H1 (cell line): Measurements from ENCODE around the gene RARB. TPM values are rescaled to one million over a fixed set of nuclear protein-coding genes. Genes with fewer than 3 reads are reported as not detected.

ENCODE experiments used
- ASH2L ChIP-seq: fragments of 200-600, 300-600 bp; sonication (generic); IDR thresholded peaks from one replicate; pipeline ENCODE4 v1.7.1; 2017; ENCODE audit warnings: low read length
- ATF2 ChIP-seq: IDR thresholded peaks from 2 replicates; pipeline ENCODE4 v1.6.1; 2012; ENCODE audit warnings: low read length, inconsistent platforms
- ATF3 ChIP-seq: IDR thresholded peaks from 2 replicates; pipeline ENCODE4 v1.6.1; 2011; ENCODE audit warnings: low read depth, mild to moderate bottlenecking, low read length; ENCODE audit not compliant: insufficient read depth
- CHD1 ChIP-seq: IDR thresholded peaks from 2 replicates; pipeline ENCODE4 v1.6.1; 2012; ENCODE audit warnings: low read depth, low read length, improper control_type of control experiment
- CHD7 ChIP-seq: fragments of 300-600 bp; sonication (generic); IDR thresholded peaks from 2 replicates; pipeline ENCODE4 v1.7.1; 2012; ENCODE audit warnings: low read length, moderate library complexity, mild to moderate bottlenecking, inconsistent platforms; ENCODE audit not compliant: insufficient replicate concordance
- JUN ChIP-seq: IDR thresholded peaks from 2 replicates; pipeline ENCODE4 v1.6.1; 2011; ENCODE audit warnings: low read depth, mild to moderate bottlenecking, improper control_type of control experiment, low read length
- KDM1A ChIP-seq: fragments of 200-600, 300-600 bp; sonication (generic); IDR thresholded peaks from 2 replicates; pipeline ENCODE4 v1.7.1; 2016; ENCODE audit warnings: mild to moderate bottlenecking, low read length, borderline replicate concordance
- POLR2A ChIP-seq, 2 experiments: IDR thresholded peaks; 1 replicate in 1 of 2; 2 replicates in 1 of 2; pipeline ENCODE4 v1.6.1; 2011; ENCODE audit warnings: low read depth in 2 of 2, low read length in 2 of 2, mild to moderate bottlenecking in 2 of 2; ENCODE audit errors: control extremely low read depth in 1 of 2
- SP4 ChIP-seq: IDR thresholded peaks from 2 replicates; pipeline ENCODE4 v1.6.1; 2012; ENCODE audit warnings: low read length, inconsistent platforms
- TAF7 ChIP-seq: optimal IDR thresholded peaks from 2 replicates; pipeline ENCODE3; 2011; ENCODE audit warnings: low read depth, mild to moderate bottlenecking, inconsistent platforms, low read length, moderate library complexity, borderline replicate concordance
- polyA plus RNA-seq, 7 experiments: library from polyadenylated mRNA; depleted of rRNA in 3 of 7; stranded (reverse) in 5 of 7; unstranded in 2 of 7; fragments of >200 nt in 5 of 7; fragments of 200-250 nt in 2 of 7; gene quantifications; 1 replicate in 5 of 7; 2 replicates in 1 of 7; 4 replicates in 1 of 7; pipeline versions ENCODE4 v1.2.1 to v1.2.3, GENCODE V29; 2011 to 2013; ENCODE audit warnings: missing spikeins in 2 of 7, mixed read lengths in 2 of 7
- total RNA-seq: library from RNA; stranded (reverse); fragmentation: NEBNext Ultra II Directional; extraction: Animal tissue kit (Norgen Biotek cat#: 25700); gene quantifications from 2 replicates; pipeline ENCODE4 v1.2.1, GENCODE V29; 2021

Gene RARB
- total and polyA plus RNA-seq, 2 of the 8 experiments (the other 6 are each of a cell fraction or from before 2014, with no cell fraction given) = 0.15 to 0.22 TPM

GRCh38 chr3:25597535-25598101 is 169.6 kb downstream of the RARB start (continued):
- TF ChIP-seq CHD7 = no peak
- TF ChIP-seq ATF2 = no peak
- TF ChIP-seq KDM1A = no peak
- TF ChIP-seq ASH2L = no peak
- no peak for TF ChIP-seq JUN
- no peak for TF ChIP-seq ATF3
- no peak for TF ChIP-seq CHD1
- no peak for TF ChIP-seq POLR2A (IDR thresholded peaks at IDR 0.05; ENCODE audit: control extremely low read depth in 1 of 2, low read depth in 2 of 2, low read length in 2 of 2)
- no peak for TF ChIP-seq TAF7
- TF ChIP-seq SP4 = no peak
